Activated CD4-positive, alpha-beta T cell treated with anti-CD3 and anti-CD28 coated beads, Interleukin-2, amount 10 ng/mL, durations not matched to agents 24 days and 14 days (primary cell): ENCODE data around the gene ALOX5AP. TPM values are rescaled to one million over a fixed set of nuclear protein-coding genes. Genes with fewer than 3 reads are reported as not detected.
"Not testable (repeated sequence)": the region's sequence is repeated elsewhere in the genome, so short reads cannot be mapped to it uniquely, and the experiment has no call there.

Experiments
- DNase-seq: peaks from one replicate; pipeline ENCODE4 v3.0.0; 2022
- H3K27ac Mint-ChIP-seq: one replicate; pipeline ENCODE4 v1.8.0; 2022; ENCODE audit warnings: mild to moderate bottlenecking, mixed read lengths
- H3K27me3 Mint-ChIP-seq: one replicate; pipeline ENCODE4 v1.8.0; 2022; ENCODE audit warnings: mixed read lengths
- H3K36me3 Mint-ChIP-seq: one replicate; pipeline ENCODE4 v1.8.0; 2022; ENCODE audit warnings: low read depth, mild to moderate bottlenecking, mixed read lengths
- H3K4me1 Mint-ChIP-seq: one replicate; pipeline ENCODE4 v1.8.0; 2021; ENCODE audit warnings: mixed read lengths
- H3K4me3 Mint-ChIP-seq: one replicate; pipeline ENCODE4 v1.8.0; 2022; ENCODE audit warnings: mild to moderate bottlenecking, moderate library complexity, mixed read lengths
- H3K9me3 Mint-ChIP-seq: one replicate; pipeline ENCODE4 v1.8.0; 2021; ENCODE audit warnings: mixed read lengths
- intact Hi-C: fragments of 100-400 bp; cut with micrococcal nuclease; formaldehyde crosslinking; loops from one replicate; pipeline ENCODE4 v1.15.1; 2023
- total RNA-seq: library from RNA; stranded (reverse); gene quantifications from 2 replicates; pipeline ENCODE4 v1.2.3, GENCODE V29; 2022

The ALOX5AP gene
- total RNA-seq, 1 donor from 2014 or later: 33.4 TPM

GRCh38 chr13:30737511-30738337 lies 2.4 kb downstream of the ALOX5AP start:
- Mint-ChIP-seq H3K27ac (peak overlapping the region; percentile 77), H3K36me3 (peaks cover 5% of the 10 kb centered on the region), H3K4me1 (peaks cover 64% of the 10 kb centered on the region), H3K4me3 (peak overlapping the region; percentile 86), H3K9me3 (no peaks in the 10 kb centered on the region), H3K27me3 (no peaks in the 10 kb centered on the region)
- peak; percentile 67 for DNase-seq
- intact Hi-C loops: no loop called here

GRCh38 chr13:30738526-30739236 lies 3.3 kb downstream of the ALOX5AP start:
- intact Hi-C loops: no loop called here
- Mint-ChIP-seq H3K36me3 (peaks cover 14% of the 10 kb centered on the region), H3K4me1 (peaks cover 69% of the 10 kb centered on the region), H3K9me3 (no peaks in the 10 kb centered on the region), H3K4me3 (peak overlapping the region; percentile 86), H3K27ac (peak overlapping the region; percentile 39), H3K27me3 (no peaks in the 10 kb centered on the region)
- DNase-seq: no peak

- intact Hi-C loops: no loop called here
- Mint-ChIP-seq H3K4me1 (peaks cover 73% of the 10 kb centered on the region), H3K9me3 (no peaks in the 10 kb centered on the region), H3K36me3 (peaks cover 16% of the 10 kb centered on the region), H3K27me3 (no peaks in the 10 kb centered on the region), H3K4me3 (peak overlapping the region; percentile 86), H3K27ac (peak overlapping the region; percentile 88)
- DNase-seq: no peak
These were observed 3.8 kb downstream of the ALOX5AP start for GRCh38 chr13:30739237-30739528.

- H3K4me3 Mint-ChIP-seq: peak overlapping the region; percentile 78
- no peaks in the 10 kb centered on the region for H3K27me3 Mint-ChIP-seq
- H3K27ac Mint-ChIP-seq: peak overlapping the region; percentile 88
- H3K4me1 Mint-ChIP-seq: peaks cover 73% of the 10 kb centered on the region
- DNase-seq: peak; percentile 90
- peaks cover 19% of the 10 kb centered on the region for H3K36me3 Mint-ChIP-seq
- intact Hi-C loops: loop anchor here (1.0 to 5.0 kb wide), 12 partner anchors 29 to 422 kb away; partner anchors contain the start of genes HMGB1, HSPH1, UBE2L5 and USPL1
- H3K9me3 Mint-ChIP-seq: no peaks in the 10 kb centered on the region
These were observed 4.7 kb downstream of the ALOX5AP start for GRCh38 chr13:30739761-30740642.

DNA sequence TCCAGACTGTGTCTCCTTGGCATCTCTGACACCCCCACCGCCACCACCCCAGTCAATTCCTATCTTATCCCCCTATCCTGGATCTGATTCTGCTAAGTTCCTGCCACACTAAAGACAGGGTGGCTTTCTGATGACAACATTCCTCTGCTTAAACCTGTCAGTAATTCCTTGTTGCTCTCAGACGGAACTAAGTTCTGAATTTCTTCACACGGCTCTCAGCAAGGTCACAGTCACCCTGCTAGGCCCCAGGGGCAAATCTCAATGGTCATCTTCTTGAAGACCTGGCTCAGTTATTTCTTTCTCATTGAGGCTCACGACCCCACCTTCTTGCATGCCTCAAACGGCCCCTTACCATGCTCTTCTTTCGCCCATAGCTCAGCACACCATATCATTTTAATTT lies 7.6 kb downstream of the ALOX5AP start:
- H3K27me3 Mint-ChIP-seq: no peaks in the 10 kb centered on the region
- peaks cover 38% of the 10 kb centered on the region for H3K36me3 Mint-ChIP-seq
- peak overlapping the region; percentile 71 for H3K4me3 Mint-ChIP-seq

DNA sequence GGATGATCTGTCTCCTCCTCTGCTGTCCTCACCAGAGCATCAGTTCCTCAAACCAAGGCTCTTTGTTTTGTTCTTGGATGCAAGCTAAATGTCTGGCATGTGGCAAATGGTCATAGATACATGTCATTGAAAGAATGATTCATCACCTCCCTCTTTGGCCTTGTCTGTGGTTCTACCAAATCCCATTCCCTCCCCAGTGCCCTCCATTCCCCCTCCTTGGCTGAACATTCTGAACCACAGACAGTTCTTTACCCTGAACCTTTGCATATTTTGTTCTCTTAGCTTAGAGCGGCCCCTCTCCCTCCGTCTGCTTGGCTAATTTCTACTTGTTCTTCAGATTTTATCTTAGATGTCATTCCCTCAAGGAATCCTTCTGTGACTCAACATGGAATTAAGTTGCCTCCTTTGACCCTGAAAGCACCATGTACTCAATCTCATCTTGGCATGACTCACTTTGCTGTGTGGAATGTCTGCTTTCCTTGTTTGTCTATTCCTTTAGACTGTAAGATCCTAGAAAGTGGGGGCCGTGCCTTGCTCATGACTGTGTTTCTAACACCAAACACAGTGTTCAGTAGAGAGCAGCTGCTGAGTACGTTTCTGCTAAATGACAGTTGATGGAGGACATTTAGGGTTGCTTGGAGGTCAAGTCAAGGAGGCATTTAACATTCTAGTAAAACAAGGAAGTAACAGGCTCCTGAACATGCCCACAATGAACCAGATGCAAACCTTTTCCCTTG lies 8.1 kb downstream of the ALOX5AP start:
- intact Hi-C loops: loop anchor here (1.0 to 5.0 kb wide), 13 partner anchors 23 to 585 kb away; partner anchors contain the start of genes HMGB1, HSPH1, UBE2L5 and USPL1
- H3K9me3 Mint-ChIP-seq: no peaks in the 10 kb centered on the region
- H3K36me3 Mint-ChIP-seq: peaks cover 40% of the 10 kb centered on the region
- peak overlapping the region; percentile 51 for H3K27ac Mint-ChIP-seq
- H3K27me3 Mint-ChIP-seq: no peaks in the 10 kb centered on the region
- peak; percentile 69 for DNase-seq
- peaks cover 61% of the 10 kb centered on the region for H3K4me1 Mint-ChIP-seq
- peak overlapping the region; percentile 71 for H3K4me3 Mint-ChIP-seq

More for the DNA sequence above, 7.6 kb downstream of the ALOX5AP start:
- Mint-ChIP-seq H3K27ac (peak overlapping the region; percentile 51), H3K4me1 (peaks cover 67% of the 10 kb centered on the region), H3K9me3 (no peaks in the 10 kb centered on the region)
- intact Hi-C loops: loop anchor here (5.0 kb wide), 6 partner anchors 104 to 419 kb away; partner anchors contain the start of genes HMGB1, HSPH1 and UBE2L5
- DNase-seq: no peak

DNA sequence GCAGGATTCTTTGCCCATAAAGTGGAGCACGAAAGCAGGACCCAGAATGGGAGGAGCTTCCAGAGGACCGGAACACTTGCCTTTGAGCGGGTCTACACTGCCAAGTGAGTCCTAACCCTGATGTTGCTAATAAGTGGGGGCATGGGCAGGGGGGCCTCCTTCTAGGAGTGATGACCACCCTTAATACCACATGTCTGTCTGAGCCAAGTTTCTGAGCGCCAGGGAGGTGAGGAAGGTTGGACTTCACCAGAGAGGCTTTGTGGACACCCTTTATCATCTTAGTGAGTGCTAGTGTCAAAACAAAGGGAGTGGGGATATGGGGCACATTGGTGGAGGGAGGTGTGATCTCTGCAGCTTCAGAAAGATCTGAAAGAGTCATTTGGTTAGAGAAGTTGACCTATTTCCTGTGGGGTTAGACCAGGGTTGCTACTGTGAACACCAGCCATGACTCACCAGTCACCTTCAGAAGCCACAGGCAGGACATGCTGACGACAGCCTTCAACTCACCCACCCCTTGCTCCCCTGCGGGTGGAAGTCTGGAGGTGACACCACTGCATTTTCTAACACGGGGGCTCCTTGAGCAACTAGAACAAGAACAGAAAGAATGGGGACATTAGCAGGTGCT lies 8.8 kb downstream of the ALOX5AP start:
- Mint-ChIP-seq H3K4me3 (peak overlapping the region; percentile 71), H3K36me3 (peaks cover 46% of the 10 kb centered on the region), H3K27ac (peak overlapping the region; percentile 51), H3K9me3 (no peaks in the 10 kb centered on the region), H3K4me1 (peaks cover 55% of the 10 kb centered on the region), H3K27me3 (no peaks in the 10 kb centered on the region)
- intact Hi-C loops: loop anchor here (1.0 to 5.0 kb wide), 13 partner anchors 23 to 585 kb away; partner anchors contain the start of genes HMGB1, HSPH1, UBE2L5 and USPL1
- DNase-seq: peak; percentile 95

- peak overlapping the region; percentile 71 for H3K4me3 Mint-ChIP-seq
- intact Hi-C loops: loop anchor here (1.0 to 5.0 kb wide), 13 partner anchors 22 to 586 kb away; partner anchors contain the start of genes HMGB1, HSPH1, UBE2L5 and USPL1
These were observed 9.3 kb downstream of the ALOX5AP start for GRCh38 chr13:30744681-30745077.

GRCh38 chr13:30745906-30746686 lies 10.8 kb downstream of the ALOX5AP start:
- H3K4me3 Mint-ChIP-seq: peak overlapping the region; percentile 71
- H3K4me1 Mint-ChIP-seq: peaks cover 49% of the 10 kb centered on the region
- H3K27ac Mint-ChIP-seq: peak overlapping the region; percentile 29
- DNase-seq: no peak
- peaks cover 62% of the 10 kb centered on the region for H3K36me3 Mint-ChIP-seq
- intact Hi-C loops: loop anchor here (2.0 kb wide), 2 partner anchors 21 to 587 kb away; no protein-coding TSS in a partner anchor
- H3K9me3 Mint-ChIP-seq: peaks cover 6% of the 10 kb centered on the region
- H3K27me3 Mint-ChIP-seq: no peaks in the 10 kb centered on the region

More at GRCh38 chr13:30744681-30745077, 9.3 kb downstream of the ALOX5AP start:
- Mint-ChIP-seq H3K9me3 (no peaks in the 10 kb centered on the region), H3K27ac (peak overlapping the region; percentile 51), H3K4me1 (peaks cover 52% of the 10 kb centered on the region), H3K36me3 (peaks cover 51% of the 10 kb centered on the region), H3K27me3 (no peaks in the 10 kb centered on the region)
- no peak for DNase-seq

GRCh38 chr13:30746791-30747190 lies 11.4 kb downstream of the ALOX5AP start:
- Mint-ChIP-seq H3K9me3 (peaks cover 6% of the 10 kb centered on the region), H3K36me3 (peaks cover 69% of the 10 kb centered on the region), H3K27ac (no peak overlapping the region), H3K4me1 (peaks cover 53% of the 10 kb centered on the region), H3K4me3 (no peak overlapping the region), H3K27me3 (no peaks in the 10 kb centered on the region)
- DNase-seq: no peak
- intact Hi-C loops: no loop called here

DNA sequence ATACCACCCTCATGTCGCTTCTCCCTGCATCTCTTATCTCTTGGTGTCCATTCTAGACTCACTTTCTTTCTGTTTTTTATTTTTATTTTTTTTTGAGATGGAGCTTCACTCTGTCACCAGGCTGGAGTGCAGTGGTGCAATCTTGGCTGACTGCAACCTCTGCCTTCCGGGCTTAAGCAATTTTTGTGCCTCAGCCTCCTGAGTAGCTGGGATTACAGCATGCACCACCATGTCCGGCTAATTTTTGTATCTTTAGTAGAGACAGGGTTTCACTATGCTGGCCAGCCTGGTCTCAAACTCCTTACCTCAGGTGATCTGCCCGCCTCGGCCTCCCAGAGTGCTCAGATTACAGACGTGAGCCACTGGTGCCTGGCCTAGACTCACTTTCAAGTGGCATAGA lies 12.5 kb downstream of the ALOX5AP start:
- H3K4me3 Mint-ChIP-seq, H3K27ac Mint-ChIP-seq, intact Hi-C loops, DNase-seq, H3K27me3 Mint-ChIP-seq, H3K9me3 Mint-ChIP-seq: not testable (repeated sequence)
- H3K36me3 Mint-ChIP-seq: peaks cover 76% of the 10 kb centered on the region
- peaks cover 59% of the 10 kb centered on the region for H3K4me1 Mint-ChIP-seq

GRCh38 chr13:30748717-30749116 lies 13.4 kb downstream of the ALOX5AP start:
- intact Hi-C loops: no loop called here
- Mint-ChIP-seq H3K27me3 (no peaks in the 10 kb centered on the region), H3K9me3 (peaks cover 6% of the 10 kb centered on the region), H3K27ac (no peak overlapping the region), H3K4me3 (no peak overlapping the region), H3K36me3 (peaks cover 74% of the 10 kb centered on the region), H3K4me1 (peaks cover 56% of the 10 kb centered on the region)
- no peak for DNase-seq
